Measurements from ENCODE around the gene HIBADH. TPM values are rescaled to one million over a fixed set of nuclear protein-coding genes. Genes with fewer than 3 reads are reported as not detected.

Gene HIBADH
- total RNA-seq, 1 experiment from 2014 or later, result 23.2 TPM

GRCh38 chr7:27680610-27681009 lies 17.9 kb upstream of the HIBADH start:
- H3K23ac ChIP-seq (ENCODE audit: insufficient read length, low read depth, low read length), result no peak overlapping the region
- H4K8ac ChIP-seq (replicated peaks; ENCODE audit: insufficient read length, low read depth, low read length), result no peak overlapping the region
- TF ChIP-seq CTCF (conservative IDR thresholded peaks at IDR 0.05), result no peak
- no peak overlapping the region for H3K27ac ChIP-seq (ENCODE audit: insufficient read length, low read depth, low read length)
- H3K4ac ChIP-seq (ENCODE audit: low read depth, low read length), result no peak overlapping the region
- H2BK20ac ChIP-seq (ENCODE audit: low read depth, low read length, poor library complexity, severe bottlenecking), result no peak overlapping the region
- no peaks in the 10 kb centered on the region for H3K27me3 ChIP-seq (ENCODE audit: insufficient read depth, low read length)
- no peaks in the 10 kb centered on the region for H3K4me1 ChIP-seq (ENCODE audit: insufficient read depth, low read length)
- no peaks in the 10 kb centered on the region for H3K23me2 ChIP-seq (ENCODE audit: insufficient read length, low read depth, low read length, poor library complexity, severe bottlenecking)
- H2BK15ac ChIP-seq (ENCODE audit: low read depth, low read length), result no peak overlapping the region
- H3K27me3 Mint-ChIP-seq (ENCODE audit: low read depth), result no peaks in the 10 kb centered on the region
- no peaks in the 10 kb centered on the region; a peak in 1 of 5 replicates for H3K9me3 Mint-ChIP-seq
- no peak overlapping the region for H3K9ac ChIP-seq (ENCODE audit: extremely low read depth, insufficient read length, low read length)
- no peak overlapping the region for H2BK120ac ChIP-seq (ENCODE audit: low read depth, low read length, poor library complexity, severe bottlenecking)
- no peak for DNase-seq
- no peaks in the 10 kb centered on the region for H4K20me1 ChIP-seq (ENCODE audit: control insufficient read depth, insufficient read depth, insufficient read length)
- no peak overlapping the region; a peak in 1 of 7 replicates for H3K27ac Mint-ChIP-seq
- no peak overlapping the region for H4K91ac ChIP-seq (ENCODE audit: insufficient read length, low read depth, low read length)
- no peak overlapping the region for H4K5ac ChIP-seq (ENCODE audit: insufficient read length, low read depth, low read length)
- no peaks in the 10 kb centered on the region for H3K79me1 ChIP-seq (ENCODE audit: insufficient read depth, low read depth, low read length, poor library complexity, severe bottlenecking)
- WGBS (ENCODE audit: extremely low coverage, insufficient read length, low lambda C conversion rate), result no CpG with 5 or more reads among the region's 1 CpG
- no peak overlapping the region for H2BK5ac ChIP-seq (ENCODE audit: insufficient read length, low read length)
- H3T11ph ChIP-seq (ENCODE audit: low read length), result no peak overlapping the region
- no peaks in the 10 kb centered on the region for H3K4me1 Mint-ChIP-seq
- H2AK5ac ChIP-seq (ENCODE audit: insufficient read length, low read length), result no peak overlapping the region
- H2AFZ ChIP-seq (ENCODE audit: low read length), result no peak overlapping the region
- no peaks in the 10 kb centered on the region for H3K79me2 ChIP-seq (ENCODE audit: insufficient read depth, low read length)
- no peaks in the 10 kb centered on the region for H3K9me3 ChIP-seq (ENCODE audit: control insufficient read depth, low read depth, low read length)
- H2BK12ac ChIP-seq (ENCODE audit: insufficient read length, low read depth, low read length), result no peak overlapping the region
- H3K4me3 Mint-ChIP-seq, result no peak overlapping the region
- no peaks in the 10 kb centered on the region for H3K36me3 Mint-ChIP-seq (ENCODE audit: insufficient read depth in 1 of 3, low read depth in 3 of 3)
- H3K14ac ChIP-seq (ENCODE audit: insufficient read depth, low read length), result no peak overlapping the region
- no peak overlapping the region for H3K18ac ChIP-seq (ENCODE audit: insufficient read length, low read depth, low read length)
- H3K56ac ChIP-seq (ENCODE audit: insufficient read length, low read depth, low read length), result no peak overlapping the region
- no peak overlapping the region for H3K4me2 ChIP-seq (ENCODE audit: insufficient read depth, insufficient read length, low read length)

Measured in H9 (cell line).